GM18951 (cell line): ENCODE data around the gene TMCC3.
"Not testable (repeated sequence)": the region's sequence is repeated elsewhere in the genome, so short reads cannot be mapped to it uniquely, and the experiment has no call there.

Experiments
- POLR2A ChIP-seq: IDR thresholded peaks from 4 replicates; pipeline ENCODE4 v1.6.1; 2011; ENCODE audit warnings: mild to moderate bottlenecking; ENCODE audit not compliant: insufficient read length, insufficient read depth; ENCODE audit errors: extremely low read depth
- in situ Hi-C: fragments of 300-500 bp; cut with MboI; formaldehyde crosslinking; loops from one replicate; pipeline ENCODE4 v1.12.0; 2022; ENCODE audit warnings: low sequenced_read_pairs, mixed read lengths, inconsistent platforms; ENCODE audit not compliant: unreplicated experiment

Gene TMCC3

DNA sequence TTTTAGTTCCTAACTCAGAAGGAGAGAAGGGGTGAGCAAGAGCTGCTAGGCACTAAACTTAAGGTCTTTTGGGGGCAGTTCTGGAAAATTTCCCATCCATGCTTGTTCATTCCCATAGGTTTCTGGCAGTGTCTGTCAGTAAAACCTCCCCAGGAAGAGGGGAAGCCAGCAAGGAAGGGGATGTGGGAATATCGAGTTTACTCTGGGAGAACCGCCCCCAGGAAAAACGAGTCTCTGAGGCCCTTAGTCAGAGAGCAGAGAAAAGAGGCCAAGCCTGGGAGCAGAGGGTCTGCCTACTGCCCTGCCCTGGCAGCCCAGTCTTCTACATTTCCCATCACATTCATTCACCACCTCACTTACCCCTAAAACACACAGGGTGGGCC is 55.9 kb downstream of the TMCC3 start:
- no peak for TF ChIP-seq POLR2A
- in situ Hi-C loops = no loop called here

DNA sequence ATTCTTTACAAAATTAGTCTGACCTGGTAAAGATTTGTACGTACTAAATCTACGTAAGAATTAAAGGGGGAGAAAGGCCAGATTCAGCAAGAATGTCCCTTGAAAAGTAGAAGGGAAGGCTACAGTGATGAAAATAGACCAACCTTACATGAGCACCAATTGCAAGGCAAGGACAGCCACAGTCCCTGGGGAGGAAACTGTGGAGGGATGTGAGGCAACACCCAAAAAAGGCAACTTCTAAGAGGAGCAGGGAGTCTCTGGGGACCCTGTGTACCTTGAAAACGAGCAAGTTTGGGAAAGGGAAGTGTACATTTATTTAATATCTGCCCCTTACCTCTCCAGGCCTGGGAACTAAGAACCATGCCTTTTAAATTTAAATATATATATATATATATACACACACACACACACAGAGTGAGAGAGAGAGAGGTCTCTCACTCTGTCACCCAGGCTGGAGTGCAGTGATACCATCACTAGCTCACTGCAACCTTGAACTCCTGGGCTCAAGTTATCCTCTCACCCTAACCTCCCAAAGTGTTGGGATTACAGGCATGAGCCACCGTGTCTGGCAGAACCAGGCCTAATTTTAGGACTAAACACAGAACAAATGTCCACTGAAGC is 56.4 kb downstream of the TMCC3 start:
- TF ChIP-seq POLR2A = no peak
- in situ Hi-C loops = no loop called here

DNA sequence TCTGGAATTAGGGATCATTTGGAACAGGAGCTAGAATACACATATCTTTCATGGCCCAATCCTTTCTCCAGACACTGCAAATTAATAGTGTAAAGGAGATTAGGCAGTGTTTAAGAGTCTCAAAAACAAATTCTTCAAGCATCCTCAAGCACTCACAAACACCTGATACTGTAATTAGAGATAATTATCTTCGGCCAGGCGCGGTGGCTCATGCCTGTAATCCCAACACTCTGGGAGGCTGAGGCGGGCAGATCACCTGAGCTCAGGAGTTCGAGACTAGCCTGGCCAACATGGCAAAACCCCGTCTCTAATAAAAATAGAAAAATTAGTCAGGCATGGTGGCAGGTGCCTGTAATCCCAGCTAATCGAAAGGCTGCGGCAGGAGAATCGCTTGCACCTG is 57.6 kb downstream of the TMCC3 start:
- in situ Hi-C loops = not testable (repeated sequence)

DNA sequence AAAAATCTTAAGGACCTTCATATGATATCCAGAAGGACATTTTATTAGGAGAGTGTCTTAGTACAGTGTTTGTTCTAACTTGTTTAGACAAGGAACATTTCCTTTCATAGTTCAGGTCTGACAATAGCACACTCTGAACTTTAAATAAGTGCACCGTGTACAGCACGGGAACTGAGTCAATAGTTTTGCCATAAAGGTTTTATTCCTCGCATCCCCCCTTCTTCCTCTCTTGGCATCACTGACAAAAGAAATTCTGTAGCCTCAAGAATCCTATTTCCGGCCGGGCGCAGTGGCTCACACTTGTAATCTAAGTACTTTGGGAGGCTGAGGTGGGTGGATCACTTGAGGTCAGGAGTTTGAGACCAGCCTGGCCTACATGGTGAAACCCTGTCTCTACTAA is 58.3 kb downstream of the TMCC3 start:
- in situ Hi-C loops = no loop called here

DNA sequence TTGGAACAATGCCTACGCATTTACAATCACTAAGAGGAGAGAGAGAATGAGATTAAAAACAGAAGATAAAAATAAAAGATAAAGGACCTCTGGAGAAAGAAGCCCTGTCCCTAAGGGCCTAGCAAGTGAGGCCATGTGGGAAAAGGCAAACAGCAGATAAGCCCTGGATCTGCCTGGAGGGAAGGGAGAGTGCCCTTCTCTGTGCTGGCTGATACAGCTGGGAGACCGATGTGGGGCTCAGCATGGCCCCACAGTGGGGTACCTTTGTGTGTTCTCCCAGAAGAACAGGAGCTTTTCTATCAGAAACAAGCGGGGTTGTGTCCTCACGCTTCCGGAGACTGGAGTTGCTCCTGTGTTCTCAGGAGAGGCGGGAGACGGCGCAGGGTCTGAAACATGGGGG is 59.9 kb downstream of the TMCC3 start:
- in situ Hi-C loops = no loop called here
- TF ChIP-seq POLR2A = no peak

More for the DNA sequence above, 58.3 kb downstream of the TMCC3 start:
- TF ChIP-seq POLR2A = no peak

DNA sequence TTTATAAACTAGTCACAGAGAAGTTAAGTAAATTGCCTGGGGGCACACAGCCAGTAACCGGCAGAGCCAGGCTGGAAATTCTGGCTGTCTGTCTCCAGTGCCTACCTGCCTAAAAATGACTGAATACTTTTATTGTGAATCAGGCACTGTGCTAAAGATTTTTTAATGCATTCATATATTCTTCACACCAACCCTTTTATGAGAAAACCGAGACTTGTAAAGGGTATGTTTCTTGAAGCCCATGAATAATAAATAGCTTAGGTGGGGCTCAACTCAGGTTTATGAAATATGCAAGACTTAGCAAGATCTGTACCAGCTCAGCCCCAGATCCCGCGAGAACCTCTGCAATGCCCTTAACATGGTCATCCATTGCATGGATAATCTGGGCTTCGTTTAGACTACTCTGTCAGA is 60.8 kb downstream of the TMCC3 start:
- in situ Hi-C loops = no loop called here
- TF ChIP-seq POLR2A = no peak

DNA sequence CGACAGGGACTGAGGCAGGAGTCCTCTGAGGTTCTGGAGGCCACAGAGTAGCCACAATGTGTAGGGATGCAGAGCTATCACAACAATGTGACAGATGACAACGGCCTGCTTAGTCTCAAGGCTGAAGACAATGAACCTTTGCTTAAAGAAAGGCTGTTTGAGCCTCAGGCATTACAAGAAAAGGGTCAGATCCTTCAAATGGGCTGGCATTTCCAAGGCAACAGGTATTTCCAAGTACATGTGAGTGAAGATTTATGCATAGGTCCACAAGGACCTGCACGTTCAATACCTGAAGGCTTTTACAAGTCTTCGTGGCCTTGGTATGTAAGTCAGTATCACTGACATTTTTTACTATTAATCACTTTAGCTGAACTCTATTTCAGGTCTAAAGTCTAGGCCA is 62.0 kb downstream of the TMCC3 start:
- TF ChIP-seq POLR2A = no peak
- in situ Hi-C loops = no loop called here

DNA sequence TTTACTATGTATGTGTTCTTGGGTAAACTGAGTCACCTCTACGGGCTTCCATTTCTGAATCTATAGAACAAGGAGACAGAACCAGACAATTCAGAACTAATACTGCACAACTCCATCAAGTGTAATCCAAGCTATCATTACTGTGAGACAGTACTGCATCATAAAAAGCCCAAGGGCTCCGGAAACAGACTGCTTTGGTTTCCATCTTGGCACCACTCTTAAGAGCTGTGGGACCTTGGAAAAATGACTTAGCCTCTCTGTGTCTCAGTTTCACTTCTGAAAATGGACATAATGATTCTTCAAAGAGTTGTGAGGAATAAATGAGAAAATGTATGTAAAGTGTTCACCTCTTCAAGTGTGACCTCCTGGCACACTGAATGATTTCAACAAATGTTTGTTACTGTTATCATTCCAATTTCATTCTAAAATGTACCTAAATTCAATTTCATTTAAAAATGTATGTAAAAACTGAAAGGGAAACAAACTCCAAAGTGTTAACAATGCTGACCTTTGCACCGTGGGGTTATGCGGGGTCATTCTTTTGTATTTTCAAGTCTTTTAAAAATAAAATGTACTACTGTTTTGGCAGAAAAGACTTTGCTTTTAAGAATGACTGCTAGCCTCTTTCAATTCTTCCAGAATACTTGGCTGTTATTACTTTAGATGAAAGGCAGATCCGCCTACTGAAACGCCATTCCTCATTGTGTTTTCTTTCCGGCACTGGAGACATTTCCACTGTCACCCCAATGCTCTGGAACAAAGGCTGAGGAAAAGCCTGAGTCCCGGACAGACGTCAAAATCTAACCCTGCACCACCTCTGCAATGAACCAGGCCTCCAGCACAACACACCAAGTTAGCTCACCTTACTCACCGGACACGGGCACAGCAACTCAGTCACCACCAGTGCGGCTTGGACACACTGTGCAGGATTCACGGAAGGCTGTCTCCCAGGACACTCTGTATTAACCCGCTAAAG is 62.8 kb downstream of the TMCC3 start:
- in situ Hi-C loops = no loop called here
- TF ChIP-seq POLR2A = no peak

DNA sequence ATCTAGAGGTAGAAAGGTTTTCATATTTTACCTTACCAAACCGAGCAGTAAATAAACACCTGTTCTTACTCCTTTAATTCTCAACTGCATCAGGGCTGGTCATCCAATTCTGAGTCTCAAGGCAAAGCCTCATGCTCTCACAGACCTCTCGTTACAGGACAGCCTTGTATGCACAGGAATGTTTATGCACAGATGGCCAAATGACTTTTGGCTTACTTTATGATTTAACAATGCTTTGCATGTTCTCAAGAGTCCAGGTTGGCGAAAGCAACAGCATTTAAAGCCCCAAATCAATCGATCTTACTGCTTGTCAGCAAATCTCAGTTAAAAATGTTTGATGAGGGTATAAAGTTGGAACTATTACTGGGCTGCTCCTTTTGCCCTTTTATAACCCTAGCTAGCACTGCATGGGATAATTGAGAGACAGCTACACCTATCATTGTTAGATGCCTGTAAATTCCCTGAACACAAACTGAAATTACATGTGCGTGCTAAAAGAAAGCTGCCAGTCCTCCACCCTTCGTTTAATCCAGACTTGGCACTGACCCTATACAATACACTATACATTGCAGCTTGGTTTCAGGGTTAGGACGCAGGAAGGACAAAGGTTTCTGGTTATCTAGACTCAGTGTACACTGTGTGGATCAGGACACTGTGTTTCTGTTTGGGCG is 63.6 kb downstream of the TMCC3 start:
- no peak for TF ChIP-seq POLR2A
- in situ Hi-C loops = no loop called here

DNA sequence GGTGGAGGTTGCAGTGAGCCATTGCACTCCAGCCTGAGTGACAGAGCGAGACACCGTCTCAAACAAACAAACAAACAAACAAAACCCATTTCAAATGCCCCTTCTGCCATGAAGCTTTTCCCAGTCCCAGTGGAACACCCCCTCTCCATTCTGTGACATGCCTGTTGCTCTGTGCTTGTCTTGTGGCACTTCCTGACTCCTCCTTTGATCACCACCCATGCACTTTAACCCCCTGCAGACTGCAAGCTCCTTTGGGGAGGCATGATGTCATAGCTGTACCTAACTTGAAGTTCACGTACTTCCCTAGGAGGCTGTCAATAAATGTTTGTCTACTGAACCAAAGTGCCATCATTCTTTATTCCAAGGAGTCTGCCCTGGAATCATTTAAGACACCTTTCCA is 64.7 kb downstream of the TMCC3 start:
- in situ Hi-C loops = no loop called here

DNA sequence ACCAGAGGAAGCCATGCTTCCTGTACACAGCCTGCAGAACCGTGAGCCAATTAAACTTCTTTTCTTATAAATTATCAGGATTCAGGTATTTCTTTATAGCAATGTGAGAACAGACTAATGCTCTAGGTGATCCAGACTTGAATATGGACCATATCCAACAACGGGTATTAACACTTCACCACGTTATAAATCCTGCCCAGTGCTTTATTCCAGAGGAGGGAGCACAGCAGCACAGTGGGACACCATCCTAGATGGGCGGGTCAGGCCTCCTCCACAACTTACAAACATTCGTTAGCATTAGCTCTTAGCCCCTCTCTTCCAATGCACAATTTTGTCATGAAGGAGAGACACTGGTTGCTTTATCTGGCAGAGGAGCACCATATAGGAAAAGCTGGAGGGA is 66.0 kb downstream of the TMCC3 start:
- no peak for TF ChIP-seq POLR2A
- in situ Hi-C loops = no loop called here

More for the DNA sequence above, 64.7 kb downstream of the TMCC3 start:
- no peak for TF ChIP-seq POLR2A

DNA sequence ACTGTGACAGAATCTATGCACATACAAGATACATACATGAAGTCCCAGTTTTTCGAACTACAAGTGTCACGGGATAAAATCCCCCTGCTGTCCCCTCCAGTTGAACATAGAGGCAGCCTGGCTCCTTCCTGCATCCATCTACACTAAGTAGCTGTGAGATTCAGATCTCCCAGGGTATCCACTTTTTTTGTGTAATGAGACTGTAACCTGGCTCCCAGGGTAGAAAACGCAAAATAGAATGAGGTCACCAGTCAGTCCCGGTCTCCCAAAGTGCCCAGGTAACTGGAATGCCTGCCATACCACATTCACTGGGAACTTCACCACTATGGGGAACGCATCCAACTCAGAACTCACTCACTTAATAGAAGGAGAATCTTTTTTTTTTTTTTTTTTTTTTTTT is 67.8 kb downstream of the TMCC3 start:
- TF ChIP-seq POLR2A = no peak
- in situ Hi-C loops = no loop called here

DNA sequence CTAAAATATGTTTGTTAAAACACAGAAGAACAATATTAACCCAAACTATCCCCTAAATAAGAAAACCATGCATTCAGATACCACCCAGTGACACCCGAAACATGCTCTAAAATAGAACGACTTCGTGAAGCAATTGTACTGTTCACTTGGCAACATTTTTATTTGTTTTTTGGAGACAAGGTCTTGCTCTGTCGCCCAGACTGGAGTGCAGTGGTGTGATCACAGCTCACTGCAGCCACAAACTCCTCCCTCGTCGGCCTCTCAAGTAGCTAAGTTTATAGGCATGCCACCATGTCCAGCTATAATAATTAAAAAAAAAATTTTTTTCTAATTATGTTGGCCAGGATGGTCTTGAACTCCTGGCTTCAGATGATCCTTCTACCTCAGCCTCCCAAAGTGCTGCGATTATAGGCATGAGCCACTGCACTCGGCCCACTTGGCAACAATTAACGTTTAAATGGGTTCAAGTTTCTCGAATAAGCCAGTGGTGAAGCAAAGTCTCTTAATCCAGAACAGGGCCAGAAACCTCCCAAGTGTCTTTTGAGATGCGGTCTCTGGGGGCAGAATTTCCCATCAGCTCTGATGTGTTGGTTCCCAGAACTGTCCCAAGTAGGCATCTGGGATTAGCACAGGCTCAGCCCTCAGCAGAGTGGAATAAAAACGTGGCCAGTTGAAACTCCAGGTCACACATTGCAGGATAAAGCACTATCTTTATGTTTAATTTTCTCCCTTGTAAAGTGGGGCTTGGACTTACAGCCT is 74.5 kb downstream of the TMCC3 start:
- in situ Hi-C loops = no loop called here
- TF ChIP-seq POLR2A = no peak

DNA sequence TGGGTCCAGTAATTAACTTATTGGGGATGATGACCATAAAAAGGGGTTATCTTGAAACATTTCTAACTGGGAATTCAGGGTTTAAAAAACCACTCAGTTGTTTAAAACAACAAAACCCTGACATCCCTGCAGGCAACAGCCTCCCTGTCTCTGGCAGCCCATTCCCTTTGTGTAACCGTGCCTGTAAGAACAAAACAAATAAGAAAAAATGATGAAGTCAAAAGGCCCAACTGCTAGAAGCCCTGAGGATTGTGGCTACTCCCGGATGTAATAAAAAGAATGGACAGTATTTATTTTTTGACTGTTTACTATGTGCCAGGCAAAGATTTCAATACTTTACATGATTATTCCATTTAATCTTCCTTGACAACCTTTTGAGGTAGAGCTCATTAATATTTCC is 75.3 kb downstream of the TMCC3 start:
- in situ Hi-C loops = no loop called here
- no peak for TF ChIP-seq POLR2A
